Calu3 (cell line): ENCODE measurements around the gene GABPB1. TPM values are rescaled to one million over a fixed set of nuclear protein-coding genes. Genes with fewer than 3 reads are reported as not detected.

Experiments
- BruUV-seq: library from RNA; stranded (reverse); fragments of 400-500 nt; replicated peaks from 2 replicates; lab custom pipeline; 2021; lab: Mats Ljungman, UMichigan
- CTCF ChIA-PET: fragments of 300-600 bp; sonication (Branson Sonifier 250); formaldehyde crosslinking; loops from one replicate; lab custom pipeline; 2022; ENCODE audit warnings: antibody characterized with exemption; lab: Charles Lee
- DNase-seq: peaks from one replicate; pipeline ENCODE4 v3.0.0; 2022
- H3K27ac Mint-ChIP-seq: one replicate; pipeline ENCODE4 v1.8.0; 2022; ENCODE audit warnings: mixed read lengths; ENCODE audit not compliant: unreplicated experiment
- H3K27me3 Mint-ChIP-seq: one replicate; pipeline ENCODE4 v1.8.0; 2022; ENCODE audit warnings: mixed read lengths; ENCODE audit not compliant: unreplicated experiment
- H3K36me3 Mint-ChIP-seq: one replicate; pipeline ENCODE4 v1.8.0; 2022; ENCODE audit warnings: mild to moderate bottlenecking, moderate library complexity, mixed read lengths; ENCODE audit not compliant: insufficient read depth, unreplicated experiment
- H3K4me1 Mint-ChIP-seq: one replicate; pipeline ENCODE4 v1.8.0; 2022; ENCODE audit warnings: mild to moderate bottlenecking, low read depth, mixed read lengths; ENCODE audit not compliant: unreplicated experiment
- H3K4me3 Mint-ChIP-seq: one replicate; pipeline ENCODE4 v1.8.0; 2022; ENCODE audit warnings: mild to moderate bottlenecking, low read depth, moderate library complexity, mixed read lengths; ENCODE audit not compliant: unreplicated experiment
- H3K9me3 Mint-ChIP-seq: one replicate; pipeline ENCODE4 v1.8.0; 2022; ENCODE audit warnings: low read depth, mixed read lengths; ENCODE audit not compliant: unreplicated experiment
- intact Hi-C: fragments of 100-400 bp; cut with micrococcal nuclease; formaldehyde crosslinking; loops from one replicate; pipeline ENCODE4 v1.10.0; 2022; ENCODE audit not compliant: unreplicated experiment
- total RNA-seq: library from RNA; stranded (reverse); gene quantifications from 2 replicates; pipeline ENCODE4 v1.2.3, GENCODE V29; 2022
- TF ChIP-seq, protein P1 (sequence below): fragments of 200-600 bp; IDR thresholded peaks from one replicate; pipeline ENCODE4 v1.8.0; 2022; ENCODE audit warnings: antibody characterized with exemption; ENCODE audit not compliant: unreplicated experiment

Gene GABPB1
- total RNA-seq, 1 experiment from 2014 or later: 33.0 TPM

GRCh38 chr15:50365971-50366370, 11.0 kb upstream of the GABPB1 start:
- Mint-ChIP-seq H3K4me1 (no peaks in the 10 kb centered on the region), H3K4me3 (no peak overlapping the region), H3K27me3 (no peaks in the 10 kb centered on the region), H3K27ac (no peak overlapping the region), H3K36me3 (peaks cover 19% of the 10 kb centered on the region), H3K9me3 (no peaks in the 10 kb centered on the region)
- no peak for DNase-seq
- BruUV-seq: no TSS peak
- CTCF ChIA-PET: no interaction called here
- intact Hi-C loops: no loop called here
- TF ChIP-seq, protein P1, sequence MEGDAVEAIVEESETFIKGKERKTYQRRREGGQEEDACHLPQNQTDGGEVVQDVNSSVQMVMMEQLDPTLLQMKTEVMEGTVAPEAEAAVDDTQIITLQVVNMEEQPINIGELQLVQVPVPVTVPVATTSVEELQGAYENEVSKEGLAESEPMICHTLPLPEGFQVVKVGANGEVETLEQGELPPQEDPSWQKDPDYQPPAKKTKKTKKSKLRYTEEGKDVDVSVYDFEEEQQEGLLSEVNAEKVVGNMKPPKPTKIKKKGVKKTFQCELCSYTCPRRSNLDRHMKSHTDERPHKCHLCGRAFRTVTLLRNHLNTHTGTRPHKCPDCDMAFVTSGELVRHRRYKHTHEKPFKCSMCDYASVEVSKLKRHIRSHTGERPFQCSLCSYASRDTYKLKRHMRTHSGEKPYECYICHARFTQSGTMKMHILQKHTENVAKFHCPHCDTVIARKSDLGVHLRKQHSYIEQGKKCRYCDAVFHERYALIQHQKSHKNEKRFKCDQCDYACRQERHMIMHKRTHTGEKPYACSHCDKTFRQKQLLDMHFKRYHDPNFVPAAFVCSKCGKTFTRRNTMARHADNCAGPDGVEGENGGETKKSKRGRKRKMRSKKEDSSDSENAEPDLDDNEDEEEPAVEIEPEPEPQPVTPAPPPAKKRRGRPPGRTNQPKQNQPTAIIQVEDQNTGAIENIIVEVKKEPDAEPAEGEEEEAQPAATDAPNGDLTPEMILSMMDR: no peak

GRCh38 chr15:50365570-50365969, 10.6 kb upstream of the GABPB1 start:
- no peak overlapping the region for H3K27ac Mint-ChIP-seq
- intact Hi-C loops: no loop called here
- peaks cover 15% of the 10 kb centered on the region for H3K36me3 Mint-ChIP-seq
- no peaks in the 10 kb centered on the region for H3K9me3 Mint-ChIP-seq
- BruUV-seq: no TSS peak
- TF ChIP-seq, protein P1: no peak
- H3K27me3 Mint-ChIP-seq: no peaks in the 10 kb centered on the region
- no peak for DNase-seq
- H3K4me1 Mint-ChIP-seq: no peaks in the 10 kb centered on the region
- no peak overlapping the region for H3K4me3 Mint-ChIP-seq
- CTCF ChIA-PET: no interaction called here

DNA sequence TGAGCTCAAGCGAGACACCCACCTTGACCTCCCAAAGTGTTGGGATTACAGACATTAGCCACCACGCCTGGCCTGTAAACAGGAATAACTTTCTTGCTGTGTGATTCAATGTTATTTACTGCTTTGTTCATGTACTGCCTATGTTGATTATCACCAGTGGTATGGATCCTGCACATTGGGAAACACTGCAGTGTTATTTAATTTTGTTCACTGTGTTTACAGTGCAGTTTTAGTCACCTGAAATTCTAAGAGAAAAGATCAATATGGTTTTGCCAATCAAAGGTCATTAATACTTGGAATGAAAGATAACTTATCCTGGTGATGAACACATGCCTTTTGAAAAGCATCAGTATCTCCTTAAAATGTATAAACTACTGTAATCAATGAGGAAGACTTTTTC, 8.6 kb upstream of the GABPB1 start:
- peaks cover 8% of the 10 kb centered on the region for H3K36me3 Mint-ChIP-seq
- BruUV-seq: no TSS peak
- CTCF ChIA-PET: no interaction called here

DNA sequence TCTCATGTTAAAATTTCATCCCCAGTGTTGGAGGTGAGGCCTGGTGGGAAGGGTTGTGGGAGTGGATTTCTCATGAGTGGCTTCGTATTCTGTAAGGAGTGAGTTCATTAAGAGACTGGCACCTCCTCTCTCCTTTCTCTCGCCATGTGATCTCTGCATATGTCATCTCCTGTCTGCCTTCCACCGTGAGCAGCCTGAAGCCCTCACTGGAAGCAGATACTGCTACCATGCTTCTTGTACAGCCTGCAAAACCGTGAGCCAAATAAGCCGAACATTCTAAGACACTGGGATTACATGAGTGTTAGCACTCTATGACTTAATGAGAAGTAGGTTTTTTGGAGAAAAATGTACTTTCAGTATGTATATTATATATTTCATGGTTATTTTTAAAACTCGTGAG, 6.8 kb upstream of the GABPB1 start:
- TF ChIP-seq, protein P1: no peak
- CTCF ChIA-PET: no interaction called here
- no peak for DNase-seq
- Mint-ChIP-seq H3K27ac (no peak overlapping the region), H3K27me3 (no peaks in the 10 kb centered on the region), H3K4me3 (no peak overlapping the region), H3K4me1 (peaks cover 12% of the 10 kb centered on the region), H3K36me3 (peaks cover 23% of the 10 kb centered on the region), H3K9me3 (no peaks in the 10 kb centered on the region)
- intact Hi-C loops: no loop called here
- BruUV-seq: no TSS peak

More for the DNA sequence above, 8.6 kb upstream of the GABPB1 start:
- DNase-seq: no peak
- Mint-ChIP-seq H3K4me1 (no peaks in the 10 kb centered on the region), H3K27me3 (no peaks in the 10 kb centered on the region), H3K4me3 (no peak overlapping the region), H3K9me3 (no peaks in the 10 kb centered on the region), H3K27ac (no peak overlapping the region)
- intact Hi-C loops: no loop called here
- TF ChIP-seq, protein P1: no peak
